ENCODE measurements around the gene TMX2. TPM values are rescaled to one million over a fixed set of nuclear protein-coding genes. Genes with fewer than 3 reads are reported as not detected.

TMX2 gene
- polyA plus RNA-seq, 3 donors, result 28.9 to 71.6 (median 52.9) TPM

- H4K20me1 ChIP-seq (ENCODE audit: insufficient read depth, low read length), result peaks cover 54% of the 10 kb centered on the region
- Mint-ChIP-seq H3K27me3 (ENCODE audit: low read depth in 3 of 3) (no peaks in the 10 kb centered on the region), H3K27ac (peak overlapping the region in 1 of 7 donors; percentile 59), H3K4me3 (no peak overlapping the region), H3K9me3 (peaks cover 0 to 2% (median 0%) of the 10 kb centered on the region in 7 donors), H3K36me3 (peaks cover 32 to 45% of the 10 kb centered on the region in 2 donors), H3K4me1 (peaks cover 60% of the 10 kb centered on the region)
- H3K79me2 ChIP-seq (ENCODE audit: insufficient read depth, low read length), result peaks cover 83% of the 10 kb centered on the region
- WGBS (ENCODE audit: insufficient coverage), result 90% methylated on average over 2 of the region's 3 CpGs
- no peaks in the 10 kb centered on the region for H3K9me3 ChIP-seq (replicated peaks in 1 of 2; ENCODE audit: control insufficient read depth in 1 of 2, insufficient read depth in 1 of 2, low read length in 2 of 2)
- no peak overlapping the region for H3K27ac ChIP-seq (ENCODE audit: low read depth in 1 of 2, low read length in 2 of 2)
- H2AFZ ChIP-seq (ENCODE audit: insufficient read depth, low read depth, low read length, poor library complexity, severe bottlenecking), result no peak overlapping the region
- H3K4me3 ChIP-seq (replicated peaks in 1 of 3; ENCODE audit: low read depth in 2 of 3, low read length in 3 of 3), result no peak overlapping the region
- no peaks in the 10 kb centered on the region for H3K27me3 ChIP-seq (ENCODE audit: control insufficient read depth in 2 of 2, insufficient read depth in 2 of 2, low read length in 2 of 2)
- no peak overlapping the region for H3K9ac ChIP-seq (ENCODE audit: insufficient read depth, low read length, poor library complexity, severe bottlenecking)
- no peak overlapping the region for H3K4me2 ChIP-seq (replicated peaks; ENCODE audit: extremely low read depth, low read length, poor library complexity, severe bottlenecking)
- no peak for TF ChIP-seq CTCF (IDR thresholded peaks at IDR 0.05)
- H3K4me1 ChIP-seq (ENCODE audit: control insufficient read depth in 1 of 2, insufficient read depth in 2 of 2, low read length in 2 of 2), result peaks cover 15 to 40% of the 10 kb centered on the region in 2 donors
- intact Hi-C loops (cut with micrococcal nuclease), result no loop called here
- H3K36me3 ChIP-seq (replicated peaks in 1 of 2; ENCODE audit: control insufficient read depth in 1 of 2, insufficient read depth in 2 of 2, low read length in 2 of 2), result peaks cover 0 to 9% of the 10 kb centered on the region in 2 donors
- DNase-seq, result no peak
Measured at GRCh38 chr11:57781529-57781943, 69.1 kb downstream of the TMX2 start.

GRCh38 chr11:57785072-57785471 lies 72.7 kb downstream of the TMX2 start:
- Mint-ChIP-seq H3K4me1 (peaks cover 65% of the 10 kb centered on the region), H3K9me3 (peaks cover 0 to 2% (median 0%) of the 10 kb centered on the region in 7 donors), H3K36me3 (peaks cover 26 to 32% of the 10 kb centered on the region in 2 donors), H3K27ac (peak overlapping the region in 1 of 7 donors; percentile 67), H3K4me3 (no peak overlapping the region), H3K27me3 (ENCODE audit: low read depth in 3 of 3) (no peaks in the 10 kb centered on the region)
- no peak overlapping the region for H3K4me2 ChIP-seq (replicated peaks; ENCODE audit: extremely low read depth, low read length, poor library complexity, severe bottlenecking)
- no peak overlapping the region for H3K4me3 ChIP-seq (replicated peaks in 1 of 3; ENCODE audit: low read depth in 2 of 3, low read length in 3 of 3)
- H3K4me1 ChIP-seq (ENCODE audit: control insufficient read depth in 1 of 2, insufficient read depth in 2 of 2, low read length in 2 of 2), result peaks cover 35 to 60% of the 10 kb centered on the region in 2 donors
- H2AFZ ChIP-seq (ENCODE audit: insufficient read depth, low read depth, low read length, poor library complexity, severe bottlenecking), result no peak overlapping the region
- H3K27me3 ChIP-seq (ENCODE audit: control insufficient read depth in 2 of 2, insufficient read depth in 2 of 2, low read length in 2 of 2), result no peaks in the 10 kb centered on the region
- H3K9ac ChIP-seq (ENCODE audit: insufficient read depth, low read length, poor library complexity, severe bottlenecking), result no peak overlapping the region
- DNase-seq, result no peak
- intact Hi-C loops (cut with micrococcal nuclease), result no loop called here
- H3K9me3 ChIP-seq (replicated peaks in 1 of 2; ENCODE audit: control insufficient read depth in 1 of 2, insufficient read depth in 1 of 2, low read length in 2 of 2), result no peaks in the 10 kb centered on the region
- peaks cover 72% of the 10 kb centered on the region for H3K79me2 ChIP-seq (ENCODE audit: insufficient read depth, low read length)
- no CpG with 5 or more reads among the region's 2 CpGs for WGBS (ENCODE audit: insufficient coverage)
- peak overlapping the region in 1 of 2 donors; percentile 50 for H3K27ac ChIP-seq (ENCODE audit: low read depth in 1 of 2, low read length in 2 of 2)
- H4K20me1 ChIP-seq (ENCODE audit: insufficient read depth, low read length), result peaks cover 24% of the 10 kb centered on the region
- H3K36me3 ChIP-seq (replicated peaks in 1 of 2; ENCODE audit: control insufficient read depth in 1 of 2, insufficient read depth in 2 of 2, low read length in 2 of 2), result peaks cover 0 to 9% of the 10 kb centered on the region in 2 donors
- no peak for TF ChIP-seq CTCF (IDR thresholded peaks at IDR 0.05)
